LHCN-M2 (cell line): ENCODE data around the gene MVB12A. TPM values are rescaled to one million over a fixed set of nuclear protein-coding genes. Genes with fewer than 3 reads are reported as not detected.

Experiments used
- DNase-seq: peaks from one replicate; pipeline ENCODE4 v3.0.0-alpha.2; 2012; ENCODE audit warnings: low read depth
- total RNA-seq: library from RNA; depleted of rRNA; stranded (reverse); fragments of >200 nt; gene quantifications from 2 replicates; pipeline ENCODE4 v1.2.3, GENCODE V29; 2014

MVB12A gene
- total RNA-seq, 1 experiment from 2014 or later: 75.0 TPM

DNA sequence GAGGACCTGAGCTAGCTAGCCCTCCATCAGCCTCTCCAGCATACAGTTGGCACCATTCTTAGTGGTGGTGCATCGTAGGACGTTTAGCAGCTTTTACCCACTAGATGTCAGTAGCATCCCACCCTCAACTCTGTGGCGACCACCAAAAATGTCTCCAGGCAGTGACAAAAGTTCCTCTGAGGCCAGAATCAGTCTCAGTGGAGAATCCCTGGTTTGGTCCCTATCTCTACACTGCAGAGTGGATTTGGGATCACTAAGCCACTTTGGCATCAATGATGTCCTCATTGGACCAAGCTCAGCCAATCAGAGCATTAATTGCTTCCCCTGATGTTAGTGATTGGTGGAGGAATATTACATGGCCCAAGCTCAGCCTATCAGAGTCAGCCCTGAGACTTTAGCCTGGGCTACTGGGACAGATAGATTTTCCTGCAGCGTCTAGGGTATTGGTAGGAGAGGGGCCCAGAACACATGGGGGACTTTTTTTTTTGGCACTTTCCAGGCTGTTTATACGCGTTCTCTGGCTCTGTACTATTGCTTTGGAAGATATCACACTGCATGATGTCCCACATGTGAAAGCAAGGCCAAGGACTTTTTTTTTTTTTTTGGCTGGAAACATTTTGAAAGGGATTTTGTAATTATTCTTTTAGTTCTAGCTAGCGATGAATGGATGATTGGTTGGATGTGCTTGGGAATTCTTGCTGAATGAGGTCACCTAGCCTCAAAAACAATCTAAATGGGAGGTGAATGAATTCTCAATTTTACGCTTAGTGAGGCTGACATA, 21.6 kb downstream of the MVB12A start:
- DNase-seq: peak; percentile 34

DNA sequence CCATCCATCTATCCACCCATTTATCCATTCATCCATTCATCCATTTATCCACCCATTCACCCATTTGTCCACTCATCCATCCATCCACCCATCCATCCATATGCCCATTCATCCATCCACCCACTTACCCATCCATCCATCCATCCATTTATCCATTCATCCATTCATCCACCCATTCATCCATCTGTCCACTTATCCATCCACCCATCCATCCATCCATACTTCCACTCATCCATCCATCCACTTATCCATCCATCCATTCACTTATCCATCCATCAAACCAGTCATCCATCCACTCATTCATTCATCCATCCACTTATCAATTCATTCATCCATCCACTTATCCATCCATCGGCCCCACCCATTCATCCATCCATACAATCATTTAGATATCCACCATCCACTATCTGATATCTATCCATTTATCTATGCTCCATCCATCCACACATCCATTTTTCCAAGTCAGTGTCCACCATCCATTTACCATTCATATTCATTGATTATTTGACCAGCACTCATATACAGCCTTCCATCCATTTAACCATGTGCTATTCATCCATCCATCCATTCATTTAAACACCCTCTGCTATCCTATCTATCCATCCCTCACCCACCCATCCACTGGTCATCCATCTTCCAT, 25.8 kb downstream of the MVB12A start:
- no peak for DNase-seq

DNA sequence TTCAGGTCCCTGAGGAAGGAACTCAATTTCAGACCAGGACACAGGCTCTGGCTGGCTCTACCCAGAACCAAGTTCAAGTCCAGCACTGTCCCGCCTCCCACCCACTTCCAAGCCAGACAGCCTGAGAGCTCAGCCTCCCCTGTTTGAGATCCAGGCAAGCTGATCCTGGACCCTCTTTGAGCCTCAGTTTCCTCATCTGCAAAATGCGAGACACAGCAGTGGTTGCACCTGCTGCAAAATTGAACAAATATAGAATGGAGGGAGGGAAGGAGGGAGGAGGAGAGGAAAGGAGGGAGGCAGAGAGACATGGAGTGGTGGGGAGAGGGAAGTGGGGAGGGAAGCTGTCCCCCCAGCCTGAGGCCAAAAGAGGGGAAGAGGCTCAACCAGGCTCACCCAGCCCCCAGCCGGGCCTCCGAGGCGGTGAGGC, 27.9 kb downstream of the MVB12A start:
- no peak for DNase-seq

DNA sequence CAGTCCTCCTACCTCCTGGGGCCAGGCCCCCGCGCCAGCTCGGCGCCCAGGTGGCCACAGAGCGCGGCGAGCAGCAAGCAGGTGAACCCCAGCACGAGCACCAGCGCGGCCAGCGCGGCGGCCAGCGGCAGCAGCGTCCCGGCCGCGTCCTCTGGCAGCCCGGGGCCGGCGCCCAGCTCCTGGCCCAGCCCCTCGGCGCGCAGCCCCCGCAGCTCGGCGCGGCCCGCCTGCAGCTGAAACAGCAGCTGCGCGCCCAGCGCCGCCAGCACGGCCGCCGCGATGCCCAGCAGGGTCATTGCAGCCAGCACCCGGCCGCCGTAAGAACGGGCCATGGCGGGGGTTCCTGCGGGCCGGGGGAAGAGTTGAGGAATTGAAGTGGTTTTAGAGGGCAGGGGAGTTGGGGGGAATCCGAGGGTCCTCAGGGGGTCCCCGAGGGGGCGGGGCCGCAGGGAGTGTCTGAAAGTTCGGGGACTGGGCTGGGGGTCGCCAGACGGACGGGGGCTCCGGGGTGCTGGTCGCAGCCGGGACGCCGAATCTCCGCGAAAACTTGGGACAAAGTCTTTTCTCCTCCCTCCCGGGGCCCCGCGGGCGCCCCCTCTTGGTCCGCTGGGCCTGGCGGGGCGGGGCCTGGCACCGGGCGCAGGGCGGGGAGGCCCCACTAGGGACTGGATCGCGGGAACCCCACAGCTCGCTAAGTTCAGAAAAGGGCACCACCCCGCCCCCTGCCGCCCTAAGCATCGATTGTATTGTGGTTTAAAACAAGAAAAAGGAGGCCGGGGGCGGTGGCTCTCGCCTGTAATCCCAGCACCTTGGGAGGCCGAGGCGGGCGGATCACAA, 28.5 kb downstream of the MVB12A start, which contains the start of gene TMEM221:
Gene TMEM221 (minus strand): TSS at position 538 of the 837 bp plus-strand sequence. CDS start 206 bp downstream, at position 332.
- DNase-seq: peak; percentile 13

DNA sequence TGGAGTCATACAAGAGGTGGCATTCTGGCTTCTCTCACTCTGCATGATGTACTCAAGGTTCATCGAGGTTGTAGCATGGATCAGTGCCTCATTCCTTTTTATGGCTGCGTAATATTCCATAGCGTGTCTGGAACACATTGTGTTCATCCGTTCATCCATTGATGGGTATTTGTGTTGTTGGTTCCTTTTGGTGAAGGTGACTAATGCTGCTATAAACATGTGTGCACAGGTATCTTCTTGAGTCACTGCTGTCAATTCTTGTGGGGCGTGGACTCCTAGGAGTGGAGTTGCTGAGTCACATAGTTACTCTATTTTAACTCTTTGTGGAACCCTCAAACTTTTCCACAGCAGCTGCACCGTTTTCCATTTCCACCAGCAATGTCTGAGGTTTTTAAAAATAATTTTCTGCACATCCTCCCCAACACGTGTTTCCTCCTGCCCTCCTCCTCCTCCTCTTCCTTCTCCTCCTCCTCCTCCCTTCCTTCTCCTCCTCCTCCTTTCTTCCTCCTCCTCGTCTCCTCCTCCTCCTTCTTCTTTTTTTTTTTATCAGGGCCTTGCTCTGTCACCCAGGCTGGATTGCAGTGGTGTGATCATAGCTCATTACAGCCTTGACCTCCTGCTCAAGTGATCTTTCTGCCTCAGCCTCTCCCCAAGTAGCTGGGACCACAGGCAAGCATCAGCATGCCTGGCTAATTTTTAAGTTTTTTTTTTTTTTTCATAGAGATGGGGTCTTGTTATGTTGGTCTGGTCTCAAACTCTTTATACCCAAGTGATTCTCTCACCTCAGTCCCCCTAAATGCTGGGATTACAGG, 30.6 kb downstream of the MVB12A start:
- peak; percentile 22 for DNase-seq

DNA sequence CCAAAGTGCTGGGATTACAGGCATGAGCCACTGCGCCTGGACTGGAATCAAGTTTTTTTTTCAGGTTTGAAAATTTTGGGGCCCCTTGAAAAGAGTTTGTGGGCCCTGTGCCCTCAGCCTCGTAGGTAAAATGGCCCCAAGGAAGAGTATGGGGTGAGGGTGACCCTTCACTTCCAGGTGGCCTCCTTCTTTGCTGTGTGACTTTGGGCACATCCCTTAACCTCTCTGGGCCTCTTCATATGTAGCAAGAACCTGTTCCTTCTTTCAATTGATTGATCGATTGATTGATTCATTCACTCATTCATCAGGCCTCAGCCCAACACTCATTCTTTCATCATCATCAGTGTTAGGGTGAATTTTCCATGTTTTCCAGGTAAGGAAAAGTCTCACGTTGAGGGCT, 32.0 kb downstream of the MVB12A start:
- DNase-seq: no peak

DNA sequence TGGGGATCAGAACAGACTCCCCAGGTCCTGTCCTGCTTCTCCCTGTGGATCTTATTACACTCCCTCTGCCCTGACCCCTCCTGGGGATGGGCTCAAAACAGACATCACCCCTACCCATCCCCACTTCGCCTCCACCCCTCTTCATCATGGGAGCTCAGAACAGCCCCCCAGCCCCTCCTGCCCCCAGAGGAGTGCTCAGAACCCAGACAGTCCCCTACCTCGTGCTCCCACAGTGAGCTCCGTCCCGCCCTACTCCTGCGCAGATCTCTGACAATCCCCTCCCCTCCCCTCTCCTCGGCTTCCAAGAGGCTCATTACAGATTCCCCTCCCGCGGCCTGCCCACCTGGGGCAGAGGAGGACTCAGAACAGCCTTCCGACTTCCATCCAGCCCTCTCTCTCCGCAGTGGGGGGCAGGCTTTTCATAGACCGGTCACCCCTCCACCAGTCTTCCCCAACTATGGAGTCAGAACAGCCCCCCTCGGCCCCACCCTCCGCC, 34.8 kb downstream of the MVB12A start:
- no peak for DNase-seq

DNA sequence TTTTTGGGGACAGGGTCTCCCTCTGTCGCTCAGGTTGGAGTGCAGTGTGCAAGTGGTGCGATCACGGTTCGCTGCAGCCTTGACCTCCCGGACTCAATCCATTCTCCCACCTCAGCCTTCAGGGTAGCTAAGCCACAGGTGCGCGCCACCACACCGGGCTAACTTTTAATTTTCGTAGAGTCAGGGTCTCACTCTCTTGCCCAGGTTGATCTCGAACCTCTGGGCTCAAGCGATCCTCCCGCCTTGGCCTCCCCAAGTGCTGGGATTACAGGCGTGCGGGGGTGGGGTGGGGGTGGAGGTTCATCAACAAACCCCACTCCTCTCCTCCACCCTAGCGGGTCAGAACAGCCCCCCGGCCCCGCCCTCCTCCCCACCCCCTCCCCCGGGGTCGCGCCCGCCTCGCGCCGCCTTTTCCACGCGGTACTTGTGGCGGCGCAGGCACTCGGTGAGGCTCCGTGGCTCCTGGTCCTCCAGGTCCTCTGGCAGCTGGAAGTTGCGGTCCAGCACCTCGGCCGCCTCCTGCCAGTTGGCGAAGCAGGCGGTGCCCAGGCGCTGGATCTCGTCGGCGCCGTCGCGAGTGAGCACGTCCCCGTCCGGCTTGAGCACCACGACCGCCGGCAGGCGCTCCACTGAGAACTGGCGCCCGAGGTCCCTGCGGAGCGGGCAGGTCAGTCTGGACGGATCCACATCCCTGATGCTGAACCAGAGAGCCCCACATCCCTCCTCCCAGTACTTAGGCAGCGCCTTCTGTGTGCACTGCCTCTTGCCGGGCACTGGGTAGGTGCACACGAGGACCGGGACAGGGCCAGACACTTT, 35.7 kb downstream of the MVB12A start:
- no peak for DNase-seq

DNA sequence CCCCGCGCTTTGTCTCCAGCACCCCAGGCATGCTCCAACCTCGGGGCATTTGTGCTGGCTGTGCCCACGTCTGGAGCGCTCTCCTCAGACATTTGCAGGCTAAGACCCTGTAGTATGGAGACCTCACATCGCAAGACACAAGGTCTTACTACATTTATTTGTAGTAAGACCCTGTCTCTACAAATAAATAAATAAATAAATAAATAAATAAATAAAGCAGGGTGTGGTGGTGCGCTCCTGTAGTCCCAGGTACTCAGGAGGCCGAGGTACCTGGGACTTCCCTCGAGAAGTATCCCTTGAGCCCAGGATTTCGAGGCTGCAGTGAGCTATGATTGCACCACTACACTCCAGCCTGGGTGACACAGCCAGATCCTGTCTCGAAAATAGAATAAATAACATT, 36.3 kb downstream of the MVB12A start:
- no peak for DNase-seq

DNA sequence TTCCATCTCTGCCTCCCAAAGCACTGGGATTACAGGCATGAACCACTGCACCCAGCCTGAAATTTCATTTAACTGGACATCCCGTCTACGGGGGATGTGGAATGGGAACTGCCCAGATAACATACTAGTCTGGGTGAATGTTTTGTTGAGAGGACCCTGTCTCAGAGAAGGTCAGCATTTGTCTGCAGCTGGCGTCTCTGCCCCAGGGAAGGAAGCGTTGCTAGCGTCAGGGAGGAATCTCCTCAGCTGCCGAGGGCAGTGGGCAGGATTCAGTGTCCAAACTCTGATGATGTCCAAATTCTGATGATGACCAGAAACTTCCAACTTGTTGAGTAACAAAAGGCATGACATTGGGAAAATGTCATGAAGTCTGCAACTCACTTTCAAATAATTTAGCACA, 37.8 kb downstream of the MVB12A start:
- DNase-seq: no peak

DNA sequence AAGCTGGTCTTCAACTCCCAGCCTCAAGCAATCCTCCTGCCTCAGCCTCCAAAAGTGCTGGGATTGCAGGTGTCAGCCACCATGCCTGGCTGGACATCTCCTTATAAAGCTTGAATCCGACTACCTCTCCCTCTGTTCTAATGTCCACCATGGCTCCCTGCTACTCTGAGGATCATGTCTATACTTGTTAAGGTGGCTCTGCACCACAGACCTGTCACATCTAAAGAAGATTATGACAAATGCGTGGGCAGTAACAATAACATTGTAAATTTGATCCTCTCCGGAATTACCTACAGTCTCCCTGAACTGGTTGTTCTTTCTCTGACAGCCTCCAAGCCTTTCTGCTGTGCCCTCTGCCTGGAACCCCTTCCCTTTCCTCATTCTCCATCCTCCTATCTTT, 39.1 kb downstream of the MVB12A start:
- DNase-seq: no peak

DNA sequence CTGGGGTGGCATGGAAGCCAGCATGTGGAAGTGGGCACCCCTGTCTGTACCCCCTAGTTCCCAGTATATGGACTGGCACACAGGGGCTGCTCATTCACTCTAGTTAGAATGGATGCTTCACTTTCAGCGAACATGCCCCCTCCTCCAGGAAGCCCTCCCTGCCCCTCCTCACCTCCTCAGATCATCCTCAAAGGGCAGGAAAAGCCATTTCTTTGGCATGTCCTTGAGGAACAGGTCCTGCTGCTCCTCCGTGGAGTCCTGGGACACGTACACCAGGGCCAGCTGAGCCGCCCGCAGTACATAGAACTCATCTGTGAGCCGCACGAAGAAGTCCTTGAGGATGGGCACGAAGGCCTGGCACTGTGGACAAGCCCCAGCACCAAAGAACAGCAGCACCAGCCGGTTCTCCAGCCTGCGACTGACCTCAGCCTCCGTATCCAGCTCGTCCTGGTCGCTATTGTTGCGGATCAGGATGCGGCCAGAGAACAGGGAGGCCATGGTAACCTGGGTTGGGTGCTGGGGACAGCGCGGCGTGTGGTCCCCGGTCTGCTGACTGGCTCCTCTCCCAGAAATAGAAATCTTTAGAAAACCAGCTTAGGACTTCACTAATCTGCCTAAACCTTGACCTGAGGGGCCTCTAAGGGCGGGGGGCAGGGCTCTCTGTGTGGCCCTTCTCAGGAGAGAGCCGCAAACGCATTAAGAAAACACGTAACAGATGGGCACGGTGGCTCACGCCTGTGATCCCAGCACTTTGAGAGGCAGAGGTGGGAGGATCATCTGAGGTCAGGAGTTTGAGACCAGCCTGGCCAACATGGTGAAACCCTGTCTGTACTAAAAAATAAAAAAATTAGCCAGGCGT, 40.8 kb downstream of the MVB12A start, which contains the start of gene NXNL1:
Gene NXNL1 (minus strand): TSS at position 555 of the 859 bp plus-strand sequence. CDS start 57 bp downstream, at position 498.
- no peak for DNase-seq

DNA sequence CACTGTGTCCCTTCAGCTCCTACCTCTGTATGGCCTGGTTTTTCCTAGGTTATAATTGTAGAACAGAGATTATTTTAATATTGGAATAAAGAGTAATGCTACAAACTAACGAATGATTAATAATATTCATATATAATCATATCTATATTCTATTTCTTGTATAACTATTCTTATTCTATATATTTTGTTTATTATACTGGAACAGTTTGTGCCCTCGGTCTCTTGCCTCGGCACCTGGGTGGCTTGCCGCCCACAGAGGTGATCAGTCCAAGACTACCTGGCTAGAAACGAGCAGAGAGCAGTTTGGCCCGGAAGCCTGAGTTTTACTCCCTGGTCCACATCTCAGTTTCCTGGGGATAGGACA, 46.6 kb downstream of the MVB12A start:
- no peak for DNase-seq

DNA sequence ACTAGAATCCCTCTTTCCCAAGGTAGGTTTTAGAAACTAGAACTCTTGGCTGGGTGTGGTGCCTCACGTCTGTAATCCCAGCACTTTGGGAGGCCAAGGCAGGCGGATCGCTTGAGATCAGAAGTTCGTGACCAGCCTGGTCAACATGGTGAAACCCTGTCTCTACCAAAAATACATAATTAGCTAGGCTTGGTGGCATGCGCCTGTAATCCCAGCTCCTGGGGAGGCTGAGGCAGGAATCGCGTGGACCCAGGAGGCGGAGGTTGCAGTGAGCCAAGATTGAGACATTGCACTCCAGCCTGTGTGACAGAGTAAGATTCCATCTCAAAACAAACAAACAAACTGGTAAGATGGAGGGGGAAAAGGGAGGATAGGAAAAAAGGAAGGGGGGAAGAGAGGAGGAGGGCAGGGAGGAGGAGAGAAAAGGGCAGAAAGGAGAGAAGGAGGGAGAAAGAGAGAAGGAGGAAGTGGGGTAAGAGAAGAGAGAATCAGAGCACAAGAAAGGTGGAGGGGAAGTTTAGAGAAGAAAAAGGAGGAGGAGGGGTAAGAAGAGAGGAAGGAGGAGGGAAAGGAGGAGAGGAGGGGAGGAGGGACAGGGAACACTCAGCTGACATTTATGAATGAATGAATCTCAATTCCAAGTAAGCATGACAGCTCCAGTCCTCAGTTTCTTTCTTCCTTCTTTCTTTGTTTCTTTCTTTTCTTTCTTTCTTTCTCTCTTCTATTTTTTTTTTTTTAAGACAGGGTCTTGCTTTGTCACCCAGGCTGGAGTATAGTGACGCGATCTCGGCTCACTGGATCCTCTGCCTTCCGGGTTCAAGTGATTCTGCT, 47.8 kb downstream of the MVB12A start:
- no peak for DNase-seq

DNA sequence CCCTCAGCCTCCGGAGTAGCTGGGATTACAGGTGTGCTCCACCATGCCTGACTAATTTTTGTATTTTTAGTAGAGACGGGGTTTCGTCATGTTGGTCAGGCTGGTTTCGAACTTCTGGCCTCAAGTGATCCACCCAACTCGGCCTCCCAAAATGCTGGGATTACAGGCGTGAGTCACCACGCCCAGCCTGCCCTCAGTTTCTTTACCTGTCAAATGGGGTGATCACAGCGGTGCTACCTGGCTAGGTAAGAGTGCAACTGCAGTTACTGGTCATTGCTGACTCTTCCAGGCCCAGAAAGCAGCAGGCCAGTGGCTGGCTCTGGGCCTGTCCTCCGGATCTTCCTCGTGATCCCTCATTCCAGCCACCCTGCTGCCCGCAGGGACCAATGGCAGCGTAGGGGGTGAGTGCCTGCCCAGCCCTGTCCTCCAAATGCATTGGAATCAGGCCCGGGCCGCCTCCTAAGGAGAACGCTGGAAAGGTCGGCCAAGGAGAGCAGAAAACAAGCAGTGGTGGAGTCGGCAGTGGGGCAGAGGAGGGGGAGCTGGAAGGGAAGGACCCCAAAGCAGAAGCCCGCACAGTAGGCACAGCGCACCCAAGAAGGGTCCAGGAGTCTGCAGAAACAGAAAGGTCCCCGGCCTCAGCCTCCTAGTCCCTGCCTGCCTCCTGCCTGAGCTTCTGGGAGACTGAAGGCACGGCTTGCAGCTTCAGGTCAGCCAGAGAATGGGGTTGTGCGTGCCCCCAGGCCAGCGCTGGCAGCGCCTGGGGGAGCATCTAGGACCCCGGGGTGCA, 48.6 kb downstream of the MVB12A start:
- DNase-seq: no peak

DNA sequence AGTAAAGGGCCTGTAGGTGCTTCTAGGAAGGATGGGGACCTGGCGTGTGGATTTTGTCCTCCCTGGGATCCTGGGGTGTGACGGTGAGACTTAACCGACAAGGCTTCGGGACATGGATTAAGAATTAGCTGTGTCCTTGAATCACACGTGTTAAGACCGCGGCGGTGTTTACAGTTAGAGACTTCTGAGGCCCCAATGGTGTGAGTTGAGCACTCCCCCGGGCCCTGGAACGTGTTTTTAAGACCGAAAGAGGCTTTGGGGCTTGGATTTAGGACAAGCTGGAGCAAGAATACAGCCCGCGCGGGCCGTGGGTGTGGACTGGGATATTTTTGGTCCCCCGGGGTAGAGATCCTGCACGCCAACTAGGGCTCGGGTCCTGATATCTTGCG, 49.2 kb downstream of the MVB12A start:
- DNase-seq: no peak

DNA sequence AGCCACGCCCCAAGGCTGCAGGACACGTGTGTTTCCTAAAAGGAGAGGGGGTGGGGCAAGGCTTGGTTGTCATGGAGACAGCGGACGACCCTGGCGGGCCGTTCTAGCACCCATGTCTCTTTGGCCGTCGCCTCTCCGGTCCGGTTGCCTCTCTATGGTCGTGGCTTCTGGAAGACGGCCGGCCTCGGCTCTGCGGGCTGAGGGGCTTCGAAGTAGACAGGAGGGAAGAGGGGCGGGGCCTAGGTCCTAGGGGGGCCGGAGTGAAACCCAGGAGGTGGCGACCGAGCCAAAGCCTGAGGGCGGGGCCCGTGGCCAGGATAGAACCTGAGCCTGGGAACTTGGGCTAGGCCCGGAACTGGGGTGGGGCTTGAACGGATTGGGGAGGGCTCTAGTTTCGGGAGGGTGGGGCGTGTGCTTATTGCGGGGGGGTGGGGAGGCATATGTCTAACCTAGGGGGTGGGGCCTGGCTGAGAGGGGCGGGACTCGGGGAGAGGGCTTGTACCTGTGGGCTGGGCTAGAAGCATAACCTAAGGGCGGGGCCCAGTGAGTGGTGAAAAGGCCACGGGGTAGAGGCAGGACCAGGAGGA, 49.7 kb downstream of the MVB12A start:
- DNase-seq: peak; percentile 91
